Activated naive CD4-positive, alpha-beta T cell treated with anti-CD3 and anti-CD28 coated beads for 36 hours (primary cell): ENCODE results near the gene CLCC1. TPM values are rescaled to one million over a fixed set of nuclear protein-coding genes. Genes with fewer than 3 reads are reported as not detected.
A peak's percentile ranks its signal among the peaks of the same experiment; 100 is the strongest.
"Not testable (repeated sequence)": the region's sequence is repeated elsewhere in the genome, so short reads cannot be mapped to it uniquely, and the experiment has no call there.

Experiments
- CTCF ChIA-PET: fragments of 350-600 bp; sonication (Branson Sonifier 250); formaldehyde crosslinking; loops from one replicate; lab custom pipeline; 2021; ENCODE audit warnings: antibody characterized with exemption; lab: Charles Lee
- DNase-seq: peaks from one replicate; pipeline ENCODE4 v3.0.0-alpha.2; 2020
- H3K27ac Mint-ChIP-seq: one replicate; pipeline ENCODE4 v1.8.0; 2021; ENCODE audit warnings: mild to moderate bottlenecking, mixed read lengths
- H3K27me3 Mint-ChIP-seq: one replicate; pipeline ENCODE4 v1.8.0; 2021; ENCODE audit warnings: low read depth, mixed read lengths
- H3K36me3 Mint-ChIP-seq: one replicate; pipeline ENCODE4 v1.8.0; 2021; ENCODE audit warnings: low read depth, mixed read lengths
- H3K4me1 Mint-ChIP-seq: one replicate; pipeline ENCODE4 v1.8.0; 2021; ENCODE audit warnings: low read depth, mixed read lengths
- H3K4me3 Mint-ChIP-seq: one replicate; pipeline ENCODE4 v1.8.0; 2021; ENCODE audit warnings: mild to moderate bottlenecking, moderate library complexity, mixed read lengths
- H3K9me3 Mint-ChIP-seq: one replicate; pipeline ENCODE4 v1.8.0; 2021; ENCODE audit warnings: mixed read lengths
- intact Hi-C: fragments of 100-400 bp; cut with micrococcal nuclease; formaldehyde crosslinking; loops from one replicate; pipeline ENCODE4 v1.15.1; 2023
- total RNA-seq, 2 experiments: library from RNA; stranded (reverse); gene quantifications; one replicate each; pipeline ENCODE4 v1.2.3, GENCODE V29; 2021

CLCC1 gene
- total RNA-seq, 2 experiments from 2014 or later: 14.3 to 15.2 TPM

- H3K36me3 Mint-ChIP-seq: peaks cover 47% of the 10 kb centered on the region
- CTCF ChIA-PET: no interaction called here
- intact Hi-C loops: no loop called here
- DNase-seq: no peak
- no peak overlapping the region for H3K27ac Mint-ChIP-seq
- no peaks in the 10 kb centered on the region for H3K27me3 Mint-ChIP-seq
- no peaks in the 10 kb centered on the region for H3K9me3 Mint-ChIP-seq
- H3K4me1 Mint-ChIP-seq: peaks cover 47% of the 10 kb centered on the region
- H3K4me3 Mint-ChIP-seq: no peak overlapping the region
Measured at GRCh38 chr1:108957888-108958287, 5.4 kb downstream of the CLCC1 start.

- Mint-ChIP-seq H3K27ac (peak overlapping the region; percentile 41), H3K36me3 (peaks cover 44% of the 10 kb centered on the region), H3K27me3 (no peaks in the 10 kb centered on the region), H3K4me1 (peaks cover 40% of the 10 kb centered on the region), H3K9me3 (no peaks in the 10 kb centered on the region), H3K4me3 (no peak overlapping the region)
- DNase-seq: no peak
- intact Hi-C loops: no loop called here
- CTCF ChIA-PET: interaction anchor here (0.6 kb wide), 1 partner anchor 176 kb away, joined by 3 read pairs; no protein-coding TSS in a partner anchor
Measured at GRCh38 chr1:108955881-108956280, 7.4 kb downstream of the CLCC1 start.

GRCh38 chr1:108955111-108955510, 8.2 kb downstream of the CLCC1 start:
- H3K4me3 Mint-ChIP-seq: no peak overlapping the region
- H3K27ac Mint-ChIP-seq: no peak overlapping the region
- DNase-seq: no peak
- intact Hi-C loops: no loop called here
- H3K9me3 Mint-ChIP-seq: no peaks in the 10 kb centered on the region
- H3K27me3 Mint-ChIP-seq: no peaks in the 10 kb centered on the region
- H3K4me1 Mint-ChIP-seq: peaks cover 38% of the 10 kb centered on the region
- peaks cover 38% of the 10 kb centered on the region for H3K36me3 Mint-ChIP-seq
- CTCF ChIA-PET: no interaction called here

- CTCF ChIA-PET: no interaction called here
Measured at GRCh38 chr1:108953452-108953851, 9.8 kb downstream of the CLCC1 start.

GRCh38 chr1:108951242-108951641, 12.0 kb downstream of the CLCC1 start:
- Mint-ChIP-seq H3K27me3 (no peaks in the 10 kb centered on the region), H3K4me1 (peaks cover 10% of the 10 kb centered on the region), H3K9me3 (no peaks in the 10 kb centered on the region), H3K27ac (no peak overlapping the region), H3K4me3 (no peak overlapping the region), H3K36me3 (peaks cover 26% of the 10 kb centered on the region)
- no peak for DNase-seq
- intact Hi-C loops: no loop called here
- CTCF ChIA-PET: interaction anchor here (0.6 kb wide), 3 partner anchors 56 to 236 kb away, joined by 3 to 4 read pairs (median 3); no protein-coding TSS in a partner anchor

More at GRCh38 chr1:108953452-108953851, 9.8 kb downstream of the CLCC1 start:
- Mint-ChIP-seq H3K4me3 (no peak overlapping the region), H3K36me3 (peaks cover 31% of the 10 kb centered on the region), H3K27ac (no peak overlapping the region), H3K27me3 (no peaks in the 10 kb centered on the region), H3K4me1 (peaks cover 31% of the 10 kb centered on the region), H3K9me3 (no peaks in the 10 kb centered on the region)
- DNase-seq: no peak
- intact Hi-C loops: no loop called here

- Mint-ChIP-seq H3K9me3 (no peaks in the 10 kb centered on the region), H3K27ac (no peak overlapping the region), H3K27me3 (no peaks in the 10 kb centered on the region), H3K4me3 (no peak overlapping the region), H3K4me1 (no peaks in the 10 kb centered on the region), H3K36me3 (peaks cover 15% of the 10 kb centered on the region)
- CTCF ChIA-PET: interaction anchor here (1.1 kb wide), 1 partner anchor 13 kb away, joined by 3 read pairs; no protein-coding TSS in a partner anchor
- intact Hi-C loops: no loop called here
- DNase-seq: no peak
Measured at GRCh38 chr1:108949044-108949443, 14.2 kb downstream of the CLCC1 start.

- Mint-ChIP-seq H3K4me3 (no peak overlapping the region), H3K36me3 (peaks cover 13% of the 10 kb centered on the region), H3K27ac (no peak overlapping the region), H3K4me1 (no peaks in the 10 kb centered on the region), H3K27me3 (no peaks in the 10 kb centered on the region), H3K9me3 (no peaks in the 10 kb centered on the region)
- no peak for DNase-seq
- intact Hi-C loops: no loop called here
- CTCF ChIA-PET: no interaction called here
Measured at GRCh38 chr1:108947871-108948525, 15.3 kb downstream of the CLCC1 start.

GRCh38 chr1:108936170-108936569, 27.1 kb downstream of the CLCC1 start:
- Mint-ChIP-seq H3K4me1 (no peaks in the 10 kb centered on the region), H3K9me3 (no peaks in the 10 kb centered on the region), H3K27ac (no peak overlapping the region), H3K4me3 (no peak overlapping the region), H3K36me3 (peaks cover 32% of the 10 kb centered on the region), H3K27me3 (no peaks in the 10 kb centered on the region)
- intact Hi-C loops: no loop called here
- DNase-seq: no peak
- CTCF ChIA-PET: no interaction called here

GRCh38 chr1:108933944-108934343, 29.3 kb downstream of the CLCC1 start:
- H3K27me3 Mint-ChIP-seq: no peaks in the 10 kb centered on the region
- H3K4me1 Mint-ChIP-seq: no peaks in the 10 kb centered on the region
- intact Hi-C loops: no loop called here
- H3K36me3 Mint-ChIP-seq: peaks cover 36% of the 10 kb centered on the region
- CTCF ChIA-PET: no interaction called here
- no peak overlapping the region for H3K4me3 Mint-ChIP-seq
- no peaks in the 10 kb centered on the region for H3K9me3 Mint-ChIP-seq
- no peak for DNase-seq
- H3K27ac Mint-ChIP-seq: no peak overlapping the region

- H3K27me3 Mint-ChIP-seq, H3K9me3 Mint-ChIP-seq, H3K4me3 Mint-ChIP-seq, H3K27ac Mint-ChIP-seq, DNase-seq, intact Hi-C loops, H3K4me1 Mint-ChIP-seq, CTCF ChIA-PET: not testable (repeated sequence)
- peaks cover 24% of the 10 kb centered on the region for H3K36me3 Mint-ChIP-seq
Measured at GRCh38 chr1:108927565-108927964, 35.7 kb downstream of the CLCC1 start.

- H3K4me1 Mint-ChIP-seq: no peaks in the 10 kb centered on the region
- DNase-seq: no peak
- no peak overlapping the region for H3K27ac Mint-ChIP-seq
- H3K36me3 Mint-ChIP-seq: peaks cover 20% of the 10 kb centered on the region
- H3K27me3 Mint-ChIP-seq: no peaks in the 10 kb centered on the region
- no peak overlapping the region for H3K4me3 Mint-ChIP-seq
- intact Hi-C loops: no loop called here
- CTCF ChIA-PET: no interaction called here
- no peaks in the 10 kb centered on the region for H3K9me3 Mint-ChIP-seq
Measured at GRCh38 chr1:108925920-108926319, 37.4 kb downstream of the CLCC1 start.

GRCh38 chr1:108916788-108917187, 46.5 kb downstream of the CLCC1 start:
- no peak overlapping the region for H3K4me3 Mint-ChIP-seq
- CTCF ChIA-PET: interaction anchor here (0.6 kb wide), 1 partner anchor 33 kb away, joined by 4 read pairs; no protein-coding TSS in a partner anchor
- H3K27ac Mint-ChIP-seq: no peak overlapping the region

More at GRCh38 chr1:108916788-108917187, 46.5 kb downstream of the CLCC1 start:
- Mint-ChIP-seq H3K4me1 (no peaks in the 10 kb centered on the region), H3K9me3 (no peaks in the 10 kb centered on the region), H3K27me3 (no peaks in the 10 kb centered on the region), H3K36me3 (no peaks in the 10 kb centered on the region)
- no peak for DNase-seq
- intact Hi-C loops: no loop called here
